GM12865 (cell line): ENCODE measurements around the gene ABI3BP.

Source experiments
- DNase-seq: peaks from one replicate; pipeline ENCODE4 v3.0.0; 2010; ENCODE audit warnings: low read depth
- H3K4me3 ChIP-seq: 2 replicates; pipeline ENCODE4 v1.5.1; 2011; ENCODE audit warnings: mild to moderate bottlenecking, low read depth, low read length, control low read depth
- TF ChIP-seq, protein P1 (sequence below): IDR thresholded peaks from 2 replicates; pipeline ENCODE4 v1.5.1; 2011; ENCODE audit warnings: low read length, control low read depth, low read depth, inconsistent platforms; ENCODE audit not compliant: insufficient read depth; ENCODE audit errors: missing control alignments

ABI3BP gene

DNA sequence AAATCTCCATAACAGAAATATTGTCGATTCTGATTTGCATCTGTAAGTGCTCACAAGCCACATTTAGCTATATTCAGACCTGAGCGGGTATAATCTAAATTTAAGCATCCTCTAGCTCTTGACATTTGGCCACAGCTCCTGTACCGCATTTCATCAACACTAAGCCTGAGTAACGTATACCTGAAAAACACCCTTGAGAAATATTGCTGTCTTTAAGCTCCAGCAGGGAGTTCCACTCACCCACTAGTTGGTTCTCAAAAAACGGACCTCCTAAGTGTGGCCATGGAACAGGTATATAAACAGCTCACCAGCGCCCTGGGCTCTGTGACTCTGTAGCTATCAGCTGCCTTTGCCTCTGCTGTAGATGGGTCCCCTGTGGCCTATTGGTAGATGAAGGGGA is 80.7 kb downstream of the ABI3BP start:
- TF ChIP-seq, protein P1, sequence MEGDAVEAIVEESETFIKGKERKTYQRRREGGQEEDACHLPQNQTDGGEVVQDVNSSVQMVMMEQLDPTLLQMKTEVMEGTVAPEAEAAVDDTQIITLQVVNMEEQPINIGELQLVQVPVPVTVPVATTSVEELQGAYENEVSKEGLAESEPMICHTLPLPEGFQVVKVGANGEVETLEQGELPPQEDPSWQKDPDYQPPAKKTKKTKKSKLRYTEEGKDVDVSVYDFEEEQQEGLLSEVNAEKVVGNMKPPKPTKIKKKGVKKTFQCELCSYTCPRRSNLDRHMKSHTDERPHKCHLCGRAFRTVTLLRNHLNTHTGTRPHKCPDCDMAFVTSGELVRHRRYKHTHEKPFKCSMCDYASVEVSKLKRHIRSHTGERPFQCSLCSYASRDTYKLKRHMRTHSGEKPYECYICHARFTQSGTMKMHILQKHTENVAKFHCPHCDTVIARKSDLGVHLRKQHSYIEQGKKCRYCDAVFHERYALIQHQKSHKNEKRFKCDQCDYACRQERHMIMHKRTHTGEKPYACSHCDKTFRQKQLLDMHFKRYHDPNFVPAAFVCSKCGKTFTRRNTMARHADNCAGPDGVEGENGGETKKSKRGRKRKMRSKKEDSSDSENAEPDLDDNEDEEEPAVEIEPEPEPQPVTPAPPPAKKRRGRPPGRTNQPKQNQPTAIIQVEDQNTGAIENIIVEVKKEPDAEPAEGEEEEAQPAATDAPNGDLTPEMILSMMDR = no peak
- peak; percentile 22 for DNase-seq
- H3K4me3 ChIP-seq = no peak overlapping the region

DNA sequence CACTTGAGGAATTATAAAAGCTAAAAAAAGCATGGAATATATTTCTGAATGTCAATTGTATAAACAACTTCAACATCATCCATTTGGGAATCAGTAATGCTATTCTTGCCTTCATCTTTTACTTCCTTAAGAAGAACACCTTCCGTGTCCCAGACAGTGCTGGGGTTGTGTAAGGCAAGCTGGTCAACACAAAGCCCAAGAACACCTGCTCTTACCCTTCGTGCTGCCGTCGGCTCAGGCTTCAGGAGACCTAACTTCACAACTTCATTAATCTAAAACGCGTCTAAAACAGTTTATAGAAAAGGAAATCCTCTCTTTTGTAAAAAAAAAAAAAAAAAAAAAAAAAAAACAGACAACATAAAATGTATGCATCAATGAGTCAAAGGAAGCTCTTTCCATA is 81.3 kb downstream of the ABI3BP start:
- no peak for DNase-seq
- TF ChIP-seq, protein P1 = no peak
- no peak overlapping the region for H3K4me3 ChIP-seq

- TF ChIP-seq, protein P1 = no peak
- H3K4me3 ChIP-seq = no peak overlapping the region
- DNase-seq = no peak
These were observed 82.2 kb downstream of the ABI3BP start for GRCh38 chr3:100910986-100911385.

DNA sequence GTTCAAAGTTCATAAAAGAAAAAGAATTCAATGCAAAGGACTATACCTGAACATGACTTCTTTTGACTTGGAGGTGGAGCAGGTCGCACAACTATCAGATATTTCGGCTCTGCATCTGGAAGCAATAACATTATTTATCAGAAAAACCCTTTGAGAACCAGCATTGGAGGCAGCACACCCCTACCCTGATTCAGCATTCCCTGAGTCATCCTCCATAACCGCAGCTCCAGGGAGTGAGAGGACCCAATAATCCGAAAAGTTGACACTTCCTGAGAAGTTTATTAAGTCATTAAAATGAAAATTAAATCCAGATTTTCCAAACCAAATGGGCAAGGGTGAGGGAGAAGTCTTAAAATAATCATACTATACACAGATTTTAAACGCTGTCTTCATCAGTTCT is 90.6 kb downstream of the ABI3BP start:
- TF ChIP-seq, protein P1 = no peak
- H3K4me3 ChIP-seq = no peak overlapping the region
- no peak for DNase-seq

DNA sequence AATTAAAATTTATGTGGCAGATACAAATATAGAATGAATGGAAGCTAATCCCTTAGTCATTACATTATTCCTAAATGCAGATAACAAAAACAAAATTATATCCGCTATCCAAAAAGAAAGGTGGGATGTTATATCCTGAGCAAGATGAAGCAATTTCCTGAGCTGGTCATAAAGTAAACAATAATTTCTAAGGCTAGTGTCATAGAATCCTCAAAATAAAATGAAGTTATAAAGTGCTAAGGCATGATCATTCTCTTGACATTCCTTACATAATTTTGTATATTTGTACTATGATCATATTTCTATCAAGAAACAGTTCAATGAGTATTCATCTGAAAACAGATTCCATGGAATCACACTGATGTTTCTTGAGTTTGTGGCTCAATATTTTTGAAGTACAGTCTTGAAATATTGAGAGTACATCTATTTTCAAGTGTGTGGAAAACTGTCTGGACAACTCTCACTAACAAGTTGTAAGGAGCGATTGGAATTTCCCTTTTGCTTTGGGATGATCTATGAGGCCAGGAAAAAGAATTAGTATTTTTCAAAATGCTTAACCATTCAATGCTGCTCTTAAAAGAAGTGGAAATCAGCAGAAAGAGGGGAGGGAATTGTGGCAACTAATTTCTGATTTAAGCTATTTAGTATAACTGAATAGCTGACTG is 92.4 kb downstream of the ABI3BP start:
- no peak for DNase-seq
- H3K4me3 ChIP-seq = no peak overlapping the region
- TF ChIP-seq, protein P1 = no peak

GRCh38 chr3:100899440-100900091 is 93.7 kb downstream of the ABI3BP start:
- peak; percentile 61 for DNase-seq
- H3K4me3 ChIP-seq = no peak overlapping the region; the same call in 1 of the 2 replicates
- TF ChIP-seq, protein P1 = no peak
